ENCODE data around the gene PARD3.

- TF ChIP-seq CTCF (IDR thresholded peaks at IDR 0.05) (no peak), POLR2A (IDR thresholded peaks at IDR 0.05) (no peak)
These were observed 77.9 kb downstream of the PARD3 start for GRCh38 chr10:34736976-34737771.
